ENCODE measurements around the gene SMPD1.

SMPD1 gene

DNA sequence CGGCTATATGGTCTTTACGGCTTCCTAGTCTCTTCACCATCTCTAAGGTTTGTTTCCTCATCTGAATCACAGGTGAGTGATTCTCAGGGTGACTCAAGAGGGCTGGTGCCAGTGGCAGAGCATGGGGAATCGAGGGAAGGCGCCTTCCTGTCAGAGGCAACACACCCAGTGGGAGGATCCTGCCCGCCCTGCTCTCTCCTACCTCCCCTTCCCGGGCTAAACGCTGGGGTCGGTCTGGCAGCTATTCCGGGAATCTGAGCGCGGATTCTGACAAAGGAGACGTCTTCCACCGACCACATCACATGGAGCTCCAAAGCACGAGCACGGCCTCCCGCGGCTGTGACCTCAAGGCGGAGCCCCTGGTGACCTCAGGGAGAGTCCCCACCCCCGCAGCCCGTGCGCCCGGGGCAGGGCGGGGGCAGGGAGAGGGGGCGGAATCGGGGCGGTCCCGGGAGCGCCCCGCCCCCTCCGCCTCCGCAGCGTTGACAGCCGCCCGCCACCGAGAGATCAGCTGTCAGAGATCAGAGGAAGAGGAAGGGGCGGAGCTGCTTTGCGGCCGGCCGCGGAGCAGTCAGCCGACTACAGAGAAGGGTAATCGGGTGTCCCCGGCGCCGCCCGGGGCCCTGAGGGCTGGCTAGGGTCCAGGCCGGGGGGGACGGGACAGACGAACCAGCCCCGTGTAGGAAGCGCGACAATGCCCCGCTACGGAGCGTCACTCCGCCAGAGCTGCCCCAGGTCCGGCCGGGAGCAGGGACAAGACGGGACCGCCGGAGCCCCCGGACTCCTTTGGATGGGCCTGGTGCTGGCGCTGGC lies at the start of gene SMPD1:
TSS of gene SMPD1 (plus strand) at position 570 of the 813 bp plus-strand sequence. CDS start at position 695, 125 bp downstream.
- H3K27ac ChIP-seq, result peak within 1 kb of the TSS; percentile 81
- TF ChIP-seq ZFX (IDR thresholded peaks at IDR 0.05; ENCODE audit: borderline replicate concordance) (no peak), CTCF (IDR thresholded peaks at IDR 0.05) (no peak)

- no peak overlapping the region for H3K27ac ChIP-seq
- no peak for TF ChIP-seq CTCF (IDR thresholded peaks at IDR 0.05)
- no peak for TF ChIP-seq ZFX (IDR thresholded peaks at IDR 0.05; ENCODE audit: borderline replicate concordance)
These were observed 44.9 kb upstream of the SMPD1 start for GRCh38 chr11:6345366-6345765.

GRCh38 chr11:6350043-6350442 lies 40.2 kb upstream of the SMPD1 start:
- TF ChIP-seq CTCF (IDR thresholded peaks at IDR 0.05) (no peak), ZFX (IDR thresholded peaks at IDR 0.05; ENCODE audit: borderline replicate concordance) (no peak)
- no peak overlapping the region for H3K27ac ChIP-seq

DNA sequence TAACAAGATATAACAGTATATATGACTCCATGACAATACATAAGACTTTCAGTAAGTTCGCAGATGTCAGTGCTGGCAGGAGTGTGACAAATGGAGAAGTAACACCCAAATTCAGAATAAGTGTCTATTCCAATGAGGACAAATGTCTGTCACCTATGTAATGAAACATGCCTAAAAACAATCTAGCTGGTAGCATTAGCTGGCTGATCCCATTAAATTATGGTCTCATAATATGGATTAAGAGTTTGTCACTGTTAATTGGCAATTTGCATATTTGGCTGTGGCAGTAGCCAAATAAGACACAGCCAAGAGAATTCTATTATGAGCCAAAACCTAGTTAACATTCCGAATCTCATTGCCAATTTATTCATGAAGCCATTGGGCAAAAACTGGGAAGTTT lies 39.8 kb upstream of the SMPD1 start:
- no peak for TF ChIP-seq CTCF (IDR thresholded peaks at IDR 0.05)
- TF ChIP-seq ZFX (IDR thresholded peaks at IDR 0.05; ENCODE audit: borderline replicate concordance), result no peak

GRCh38 chr11:6351782-6352382 lies 38.4 kb upstream of the SMPD1 start:
- TF ChIP-seq ZFX (IDR thresholded peaks at IDR 0.05; ENCODE audit: borderline replicate concordance) (no peak), CTCF (IDR thresholded peaks at IDR 0.05) (no peak)
- no peak overlapping the region for H3K27ac ChIP-seq

More for the DNA sequence above, 39.8 kb upstream of the SMPD1 start:
- no peak overlapping the region for H3K27ac ChIP-seq

DNA sequence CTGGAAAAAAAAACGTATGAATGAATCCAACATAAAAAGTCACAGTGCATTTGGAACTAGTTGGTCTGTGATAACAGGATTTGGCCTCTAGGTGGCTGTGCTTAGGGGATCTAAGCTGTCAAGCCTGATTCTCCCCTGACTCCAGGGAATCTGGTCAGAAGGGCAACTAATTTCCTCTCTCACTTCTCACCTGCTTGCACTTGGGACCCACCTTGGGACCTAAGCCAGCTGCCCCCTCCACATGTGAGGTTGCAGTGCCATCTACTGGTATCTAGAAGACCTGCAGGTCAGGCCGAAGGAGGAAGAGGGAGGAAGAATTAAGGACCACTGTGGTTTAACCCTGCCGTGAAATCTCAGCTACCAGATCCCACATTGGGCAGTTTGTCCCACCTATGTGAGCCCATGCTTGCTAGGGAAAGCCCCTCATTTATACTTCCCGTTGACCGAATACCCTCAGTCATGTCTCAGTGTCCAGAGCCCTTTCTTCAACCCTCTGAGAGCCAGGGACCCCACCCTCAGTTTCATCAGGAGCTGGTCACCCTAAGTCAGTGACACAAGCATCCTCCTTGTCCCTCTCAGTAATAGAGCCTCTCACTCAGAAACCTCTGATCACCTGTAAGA lies 36.8 kb upstream of the SMPD1 start:
- no peak for TF ChIP-seq ZFX (IDR thresholded peaks at IDR 0.05; ENCODE audit: borderline replicate concordance)
- TF ChIP-seq CTCF (IDR thresholded peaks at IDR 0.05), result peak; percentile 94
- H3K27ac ChIP-seq, result no peak overlapping the region
